ENCODE measurements around the gene UBXN11.

Gene UBXN11

DNA sequence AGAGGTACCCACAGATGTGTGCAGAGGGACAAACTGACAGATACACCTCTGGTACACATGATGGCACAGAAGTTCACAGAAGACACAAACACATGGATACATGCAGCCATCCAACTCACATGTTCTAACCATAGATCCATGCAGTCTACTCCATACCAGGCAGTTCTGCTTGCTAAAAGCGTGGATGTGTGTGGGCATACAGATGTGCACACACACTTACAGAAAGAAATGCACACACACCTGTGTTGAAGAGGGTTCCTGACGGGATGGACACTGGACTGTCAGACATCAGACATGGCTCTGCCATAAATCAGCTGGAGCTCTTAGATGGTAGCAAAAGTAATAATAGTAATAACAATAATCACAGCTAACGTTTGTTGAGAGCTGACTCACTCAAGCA, 18.1 kb upstream of the UBXN11 start:
- TF ChIP-seq, protein P1, sequence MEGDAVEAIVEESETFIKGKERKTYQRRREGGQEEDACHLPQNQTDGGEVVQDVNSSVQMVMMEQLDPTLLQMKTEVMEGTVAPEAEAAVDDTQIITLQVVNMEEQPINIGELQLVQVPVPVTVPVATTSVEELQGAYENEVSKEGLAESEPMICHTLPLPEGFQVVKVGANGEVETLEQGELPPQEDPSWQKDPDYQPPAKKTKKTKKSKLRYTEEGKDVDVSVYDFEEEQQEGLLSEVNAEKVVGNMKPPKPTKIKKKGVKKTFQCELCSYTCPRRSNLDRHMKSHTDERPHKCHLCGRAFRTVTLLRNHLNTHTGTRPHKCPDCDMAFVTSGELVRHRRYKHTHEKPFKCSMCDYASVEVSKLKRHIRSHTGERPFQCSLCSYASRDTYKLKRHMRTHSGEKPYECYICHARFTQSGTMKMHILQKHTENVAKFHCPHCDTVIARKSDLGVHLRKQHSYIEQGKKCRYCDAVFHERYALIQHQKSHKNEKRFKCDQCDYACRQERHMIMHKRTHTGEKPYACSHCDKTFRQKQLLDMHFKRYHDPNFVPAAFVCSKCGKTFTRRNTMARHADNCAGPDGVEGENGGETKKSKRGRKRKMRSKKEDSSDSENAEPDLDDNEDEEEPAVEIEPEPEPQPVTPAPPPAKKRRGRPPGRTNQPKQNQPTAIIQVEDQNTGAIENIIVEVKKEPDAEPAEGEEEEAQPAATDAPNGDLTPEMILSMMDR (IDR thresholded peaks at IDR 0.05; ENCODE audit: borderline replicate concordance, control extremely low read depth, extremely low read depth, insufficient read depth, missing control alignments) = no peak
- in situ Hi-C loops (cut with MboI; ENCODE audit: low sequenced_read_pairs, unreplicated experiment) = loop anchor here (5.0 kb wide), 1 partner anchor 42 kb away; the partner anchor contains the start of gene SH3BGRL3
- no peak for DNase-seq (ENCODE audit: low spot score)

DNA sequence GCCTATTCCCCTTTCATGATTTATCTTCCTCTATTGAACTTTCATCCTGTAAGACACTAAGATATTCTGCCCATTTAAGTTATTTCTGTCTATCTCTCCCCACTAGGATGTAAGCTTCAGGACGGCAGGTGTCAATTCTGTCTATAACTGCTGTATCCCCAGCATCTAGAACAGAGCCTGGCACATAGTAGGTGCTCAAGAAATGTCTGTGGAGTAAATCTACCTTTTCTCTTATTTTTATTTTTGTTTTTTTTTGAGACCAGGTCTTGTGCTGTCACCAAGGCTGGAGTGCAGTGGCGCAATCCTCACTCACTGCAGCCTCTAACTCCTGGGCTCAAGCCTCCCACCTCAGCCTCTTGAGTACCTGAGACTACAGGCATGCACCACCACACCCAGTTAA, 16.9 kb upstream of the UBXN11 start:
- TF ChIP-seq, protein P1 (IDR thresholded peaks at IDR 0.05; ENCODE audit: borderline replicate concordance, control extremely low read depth, extremely low read depth, insufficient read depth, missing control alignments) = no peak
- DNase-seq (ENCODE audit: low spot score) = no peak
- in situ Hi-C loops (cut with MboI; ENCODE audit: low sequenced_read_pairs, unreplicated experiment) = loop anchor here (5.0 kb wide), 1 partner anchor 41 kb away; the partner anchor contains the start of gene SH3BGRL3

DNA sequence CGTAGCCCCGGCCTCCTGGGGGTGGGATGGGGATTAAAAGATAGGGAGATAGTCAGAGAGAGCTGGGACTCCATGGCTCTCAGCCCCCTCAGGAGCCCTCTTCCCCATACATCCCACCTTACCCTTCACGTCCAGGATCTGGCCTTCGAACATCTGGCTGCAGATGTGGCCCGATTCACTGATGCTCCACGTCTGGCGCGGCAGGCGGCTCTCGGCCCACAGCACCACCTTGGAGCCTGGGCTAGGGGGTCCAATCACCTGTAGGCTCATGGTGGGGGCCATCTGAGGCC, 15.6 kb upstream of the UBXN11 start:
- in situ Hi-C loops (cut with MboI; ENCODE audit: low sequenced_read_pairs, unreplicated experiment) = loop anchor here (5.0 kb wide), 1 partner anchor 40 kb away; the partner anchor contains the start of gene SH3BGRL3
- DNase-seq (ENCODE audit: low spot score) = no peak
- TF ChIP-seq, protein P1 (IDR thresholded peaks at IDR 0.05; ENCODE audit: borderline replicate concordance, control extremely low read depth, extremely low read depth, insufficient read depth, missing control alignments) = no peak

DNA sequence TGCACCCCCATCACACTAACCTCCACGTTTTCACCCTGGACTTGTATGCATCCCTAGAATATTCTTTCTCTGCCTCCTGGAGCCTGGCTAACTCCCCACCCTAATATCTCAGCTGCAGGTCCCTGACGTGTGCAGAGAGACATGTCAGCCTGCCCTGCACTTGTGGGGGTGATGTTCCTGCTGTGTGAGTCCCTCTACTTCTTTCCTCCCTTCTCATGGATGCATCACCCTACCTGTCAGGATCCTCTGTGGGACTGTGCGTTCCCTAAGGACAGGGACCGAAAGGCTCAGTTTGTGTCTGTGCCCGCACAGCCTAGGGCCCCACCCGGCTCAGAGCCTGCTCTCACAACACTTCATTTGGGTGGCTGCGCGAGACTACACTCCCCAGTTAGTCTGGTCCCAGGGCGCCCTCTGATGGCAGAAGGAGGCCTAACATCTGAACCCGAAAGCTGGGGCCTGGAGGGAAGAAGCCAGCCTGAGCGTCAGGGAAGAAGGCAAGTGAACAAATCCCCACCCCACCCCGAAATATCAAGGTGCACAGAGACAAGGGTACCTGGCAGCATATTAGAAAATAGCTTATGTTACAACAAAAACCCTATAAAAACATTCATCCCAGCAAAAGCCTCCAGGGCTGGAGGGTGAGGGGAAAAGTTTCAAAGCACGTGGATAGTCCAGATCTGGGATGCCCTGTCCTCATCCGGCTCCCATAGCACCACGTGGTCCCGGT, 15.0 kb upstream of the UBXN11 start:
- TF ChIP-seq, protein P1 (IDR thresholded peaks at IDR 0.05; ENCODE audit: borderline replicate concordance, control extremely low read depth, extremely low read depth, insufficient read depth, missing control alignments) = peak; percentile 95
- DNase-seq (ENCODE audit: low spot score) = peak; percentile 90
- in situ Hi-C loops (cut with MboI; ENCODE audit: low sequenced_read_pairs, unreplicated experiment) = loop anchor here (5.0 kb wide), 1 partner anchor 39 kb away; the partner anchor contains the start of gene SH3BGRL3

DNA sequence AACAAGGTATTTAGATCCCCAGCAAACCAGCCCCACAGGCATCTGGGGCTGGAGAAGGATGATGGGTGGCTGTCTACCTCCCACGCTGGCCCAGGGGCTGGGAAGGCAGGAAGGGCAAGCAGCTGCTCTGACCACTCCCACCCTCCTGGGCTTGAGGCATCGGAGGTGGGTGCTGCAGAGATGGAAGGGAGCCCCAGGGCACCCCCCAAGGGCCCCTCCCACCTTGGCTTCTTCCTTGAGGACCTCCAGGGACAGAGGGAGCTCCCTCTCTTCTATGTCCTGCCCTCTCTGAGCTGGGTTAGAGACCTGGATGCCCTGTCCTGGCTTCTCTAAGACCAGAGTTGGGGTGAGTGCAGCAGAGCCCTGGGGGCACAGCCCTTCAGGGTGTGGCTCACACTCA, 14.5 kb upstream of the UBXN11 start:
- TF ChIP-seq, protein P1 (IDR thresholded peaks at IDR 0.05; ENCODE audit: borderline replicate concordance, control extremely low read depth, extremely low read depth, insufficient read depth, missing control alignments) = no peak
- in situ Hi-C loops (cut with MboI; ENCODE audit: low sequenced_read_pairs, unreplicated experiment) = loop anchor here (5.0 kb wide), 1 partner anchor 39 kb away; the partner anchor contains the start of gene SH3BGRL3
- no peak for DNase-seq (ENCODE audit: low spot score)

DNA sequence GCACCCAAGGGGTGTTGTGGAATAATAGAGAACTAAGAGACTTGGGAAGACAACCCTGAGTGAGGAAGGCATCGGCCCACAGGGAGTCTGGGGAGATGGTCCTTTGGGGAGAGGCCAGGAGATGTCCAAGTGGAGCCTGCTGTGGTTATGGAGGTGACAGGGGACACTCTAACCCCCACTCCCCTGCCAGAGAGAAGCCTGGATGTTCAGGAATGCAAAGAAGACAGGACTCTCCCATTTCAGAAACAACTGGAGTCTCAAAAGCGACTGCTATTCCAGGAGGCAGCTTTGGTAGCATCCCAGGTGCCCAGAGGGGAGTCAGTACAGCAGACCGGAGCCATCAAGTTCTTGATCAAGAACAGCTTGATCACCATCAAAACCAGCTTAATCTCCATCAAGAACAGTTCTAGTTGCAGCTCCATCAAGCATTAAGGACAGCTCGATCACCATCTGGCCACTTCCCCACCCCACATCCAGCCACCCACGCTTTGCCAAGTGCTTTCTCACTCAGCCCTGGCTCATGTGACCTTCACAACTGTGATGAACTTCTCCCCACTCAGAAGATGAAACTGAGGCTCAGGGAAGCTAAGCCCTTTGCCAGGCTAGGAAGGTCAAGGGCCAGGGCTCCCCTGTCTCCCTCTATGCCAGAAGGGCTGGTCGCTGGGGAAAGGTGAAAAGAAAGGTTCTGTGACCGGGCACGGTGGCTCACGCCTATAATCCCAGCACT, 12.1 kb upstream of the UBXN11 start:
- DNase-seq (ENCODE audit: low spot score) = no peak
- in situ Hi-C loops (cut with MboI; ENCODE audit: low sequenced_read_pairs, unreplicated experiment) = no loop called here
- TF ChIP-seq, protein P1 (IDR thresholded peaks at IDR 0.05; ENCODE audit: borderline replicate concordance, control extremely low read depth, extremely low read depth, insufficient read depth, missing control alignments) = no peak
